GM12892 (cell line): ENCODE results near the gene PDIA6.

Experiments used
- DNase-seq: peaks from one replicate; pipeline ENCODE4 v3.0.0; 2011; ENCODE audit not compliant: insufficient read length
- FAIRE-seq: peaks from 2 replicates; lab custom pipeline; 2011; peaks lifted over from hg19 to GRCh38; lab: Jason Lieb, UNC
- POLR2A ChIP-seq: IDR thresholded peaks from 2 replicates; pipeline ENCODE4 v1.6.1; 2011; ENCODE audit warnings: low read depth, low read length, control low read depth
- POLR2AphosphoS5 ChIP-seq: IDR thresholded peaks from 2 replicates; pipeline ENCODE4 v1.6.1; 2011; ENCODE audit warnings: low read depth, low read length, control low read depth
- TAF1 ChIP-seq: IDR thresholded peaks from 2 replicates; pipeline ENCODE4 v1.6.1; 2011; ENCODE audit warnings: low read depth, mild to moderate bottlenecking, control low read depth, low read length, borderline replicate concordance

The PDIA6 gene

DNA sequence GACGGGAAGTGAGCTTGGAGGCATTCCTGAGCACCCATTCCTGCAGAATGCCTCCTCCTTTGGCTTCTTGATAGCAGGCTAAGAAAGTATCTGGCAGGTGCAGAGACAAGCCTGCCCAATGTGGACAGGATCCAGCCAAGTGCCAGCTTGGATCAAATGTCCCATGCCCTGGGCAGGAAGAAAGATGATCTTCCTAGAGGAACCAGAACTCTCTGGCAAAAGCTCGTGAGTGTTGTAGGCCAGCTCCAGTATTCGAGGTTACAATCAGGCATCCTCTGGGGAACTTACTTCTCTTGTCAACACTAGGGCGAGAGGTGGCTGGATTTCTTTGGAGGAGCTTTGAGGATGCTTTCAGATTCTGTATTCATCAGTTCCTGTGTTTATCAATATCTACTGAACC, 29.9 kb upstream of the PDIA6 start:
- DNase-seq (no peak), FAIRE-seq (no peak)
- TF ChIP-seq POLR2AphosphoS5 = no peak
- no peak for TF ChIP-seq TAF1

DNA sequence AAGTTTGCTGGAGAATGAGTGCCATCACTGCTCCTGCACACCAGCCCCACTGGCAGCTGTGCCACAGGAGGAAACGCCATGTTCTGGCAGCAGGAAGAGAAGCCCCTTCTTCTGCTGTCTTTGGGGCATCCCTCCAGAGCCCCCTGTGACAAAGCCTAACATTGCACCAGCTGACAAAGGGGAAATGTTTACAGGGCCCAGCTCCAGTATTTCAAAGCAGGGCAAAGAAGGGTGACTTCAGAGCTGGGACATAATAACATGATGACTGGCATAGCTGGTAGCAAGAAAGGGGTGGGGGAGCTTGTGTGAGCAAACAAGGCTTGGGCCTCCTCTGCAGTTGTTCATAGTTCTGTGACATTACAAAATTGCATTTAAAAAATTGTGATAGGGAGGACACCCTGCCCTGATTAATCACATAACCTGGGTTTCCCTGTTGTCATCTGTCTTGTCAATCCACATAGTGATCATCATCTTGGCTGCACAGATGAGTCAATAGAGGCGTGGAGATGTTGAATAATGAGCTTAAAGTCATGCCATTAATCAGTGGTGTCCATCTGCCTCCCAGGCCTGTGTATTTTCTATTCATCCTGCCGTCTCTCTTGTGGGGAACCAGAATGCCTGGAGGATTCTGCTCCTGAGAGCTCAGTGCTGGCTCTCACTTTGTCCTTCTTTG, 29.1 kb upstream of the PDIA6 start:
- no peak for TF ChIP-seq POLR2A
- TF ChIP-seq TAF1 = no peak
- TF ChIP-seq POLR2AphosphoS5 = no peak
- DNase-seq (no peak), FAIRE-seq (no peak)

DNA sequence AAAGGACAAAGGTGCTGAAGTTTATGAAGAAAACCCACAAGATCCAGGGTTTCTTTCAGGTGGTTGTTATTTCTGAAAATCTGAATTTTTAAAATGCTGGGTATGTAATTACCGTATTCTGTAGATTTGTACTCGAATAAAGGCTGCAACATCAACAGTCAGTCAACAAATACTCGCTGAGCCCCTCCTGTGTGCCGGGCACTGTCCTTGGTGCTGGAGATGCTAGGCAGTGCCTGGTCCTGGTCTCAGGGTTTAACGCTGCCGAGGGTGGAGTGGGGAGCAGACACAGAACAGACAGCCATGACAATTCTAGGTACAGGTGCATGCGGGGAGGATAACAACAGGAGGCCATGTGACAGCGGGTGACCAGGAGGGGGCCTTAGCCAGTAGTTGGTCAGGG, 27.2 kb upstream of the PDIA6 start:
- DNase-seq (no peak), FAIRE-seq (no peak)

DNA sequence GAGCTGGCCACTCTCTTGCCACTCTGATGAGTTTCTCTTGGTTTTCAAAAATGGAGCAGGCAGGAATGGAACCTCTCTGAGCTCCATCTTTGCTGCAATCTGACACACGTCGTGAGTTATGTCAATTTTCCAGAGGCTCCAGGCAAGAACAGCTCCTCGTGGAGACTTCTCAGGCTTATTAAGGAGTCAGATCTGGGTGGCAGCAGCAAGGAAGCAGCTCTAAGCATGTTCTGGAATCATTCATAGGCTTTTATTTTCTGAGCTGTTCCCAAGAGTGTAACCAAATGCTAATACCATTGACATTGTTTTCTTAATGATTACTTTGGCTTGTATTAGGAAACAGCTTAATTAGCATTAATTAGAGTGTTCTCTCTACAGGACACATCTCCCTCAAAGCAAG, 26.1 kb upstream of the PDIA6 start:
- DNase-seq = no peak
- no peak for FAIRE-seq
- TF ChIP-seq TAF1 (no peak), POLR2A (no peak), POLR2AphosphoS5 (no peak)

More for the DNA sequence above, 27.2 kb upstream of the PDIA6 start:
- TF ChIP-seq POLR2AphosphoS5 (no peak), POLR2A (no peak), TAF1 (no peak)

DNA sequence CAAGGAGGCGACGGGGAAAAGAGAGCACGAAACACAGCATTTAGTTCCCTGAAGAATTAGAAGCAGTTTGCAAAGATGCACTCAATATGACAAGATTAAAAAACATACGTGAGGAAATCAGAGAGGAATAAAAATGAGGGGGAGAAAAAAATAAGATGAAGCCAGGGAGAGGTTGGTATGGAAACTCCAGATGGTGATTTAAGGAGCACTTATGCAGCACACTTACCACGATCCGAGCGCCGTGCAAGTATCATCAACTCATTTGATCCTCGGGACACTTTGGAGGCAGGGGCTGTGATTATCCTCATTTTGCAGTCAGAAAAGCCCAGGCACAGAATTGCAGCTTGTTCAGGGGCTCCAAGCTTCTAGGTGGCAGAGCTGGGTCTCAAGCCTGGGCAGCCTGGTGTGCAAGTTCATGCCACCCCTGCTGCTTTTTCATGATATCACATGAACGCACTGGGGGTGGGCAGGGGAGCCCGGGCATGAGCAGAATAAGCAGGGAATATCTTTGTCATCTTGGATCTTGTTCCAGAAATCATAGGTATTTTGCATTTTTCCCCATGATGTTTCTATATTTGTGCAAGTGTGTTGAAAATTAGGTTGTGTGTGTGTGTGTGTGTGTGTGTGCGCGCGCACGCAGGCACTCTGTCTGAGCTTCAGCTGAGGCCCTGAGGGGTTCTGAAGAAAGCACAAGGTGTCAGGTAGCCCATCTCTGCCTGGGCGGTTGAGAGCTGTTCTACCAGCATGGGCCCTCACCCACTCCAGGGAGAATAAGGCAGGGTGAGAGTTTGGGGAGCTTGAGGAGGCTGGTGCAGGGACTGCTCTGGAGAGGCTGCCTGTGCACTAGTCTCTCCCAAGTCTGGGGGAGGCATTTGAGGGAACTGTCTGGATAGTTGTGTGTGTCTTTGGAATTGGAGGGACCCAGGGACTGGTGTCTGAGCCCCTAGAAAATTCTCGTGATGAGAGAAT, 25.0 kb upstream of the PDIA6 start:
- no peak for DNase-seq
- FAIRE-seq = no peak
- TF ChIP-seq POLR2A = no peak

DNA sequence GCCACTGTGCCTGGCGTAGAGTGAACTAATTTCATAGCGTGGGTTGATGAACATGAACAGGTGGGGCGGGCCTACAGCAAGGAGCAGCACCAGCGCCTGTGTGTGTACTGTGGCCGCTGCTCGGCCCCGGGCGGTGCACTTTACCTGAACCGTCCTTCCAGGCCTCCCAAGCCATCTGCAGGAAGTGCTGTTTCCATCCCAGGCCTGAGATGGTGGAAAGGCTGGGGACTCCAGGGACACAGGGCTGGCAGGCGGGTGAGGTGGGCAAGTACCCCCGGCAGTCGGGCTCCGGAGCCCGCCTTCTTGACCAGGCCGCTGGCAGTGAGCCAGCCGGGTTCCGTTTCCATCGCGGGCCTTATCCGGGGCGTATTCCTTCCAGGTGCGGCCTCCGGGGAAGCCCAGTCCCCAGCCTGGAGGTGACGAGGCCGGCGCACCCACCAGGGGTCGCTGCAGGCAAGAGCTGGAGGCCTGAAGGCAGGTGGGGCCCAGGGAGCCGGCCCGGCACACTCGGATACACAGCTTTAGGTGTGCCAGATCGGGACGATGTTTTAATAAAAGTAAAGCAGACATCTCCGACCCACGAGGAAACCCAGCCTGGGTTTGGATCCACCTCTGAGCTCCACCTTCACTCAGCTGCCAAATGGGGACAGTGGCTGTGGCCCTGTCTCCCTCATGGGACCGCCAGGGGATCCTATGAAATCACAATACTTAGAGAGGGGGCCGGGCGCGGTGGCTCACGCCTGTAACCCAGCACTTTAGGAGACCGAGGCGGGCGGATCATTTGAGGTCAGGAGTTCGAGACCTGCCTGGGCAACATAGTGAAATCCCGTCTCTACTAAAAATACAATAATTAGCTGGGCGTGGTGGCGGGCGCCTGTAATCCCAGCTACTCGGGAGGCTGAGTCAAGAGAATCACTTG, 22.7 kb upstream of the PDIA6 start:
- TF ChIP-seq POLR2A (no peak), POLR2AphosphoS5 (no peak), TAF1 (no peak)
- FAIRE-seq (peak; percentile 60), DNase-seq (peak; percentile 81)

DNA sequence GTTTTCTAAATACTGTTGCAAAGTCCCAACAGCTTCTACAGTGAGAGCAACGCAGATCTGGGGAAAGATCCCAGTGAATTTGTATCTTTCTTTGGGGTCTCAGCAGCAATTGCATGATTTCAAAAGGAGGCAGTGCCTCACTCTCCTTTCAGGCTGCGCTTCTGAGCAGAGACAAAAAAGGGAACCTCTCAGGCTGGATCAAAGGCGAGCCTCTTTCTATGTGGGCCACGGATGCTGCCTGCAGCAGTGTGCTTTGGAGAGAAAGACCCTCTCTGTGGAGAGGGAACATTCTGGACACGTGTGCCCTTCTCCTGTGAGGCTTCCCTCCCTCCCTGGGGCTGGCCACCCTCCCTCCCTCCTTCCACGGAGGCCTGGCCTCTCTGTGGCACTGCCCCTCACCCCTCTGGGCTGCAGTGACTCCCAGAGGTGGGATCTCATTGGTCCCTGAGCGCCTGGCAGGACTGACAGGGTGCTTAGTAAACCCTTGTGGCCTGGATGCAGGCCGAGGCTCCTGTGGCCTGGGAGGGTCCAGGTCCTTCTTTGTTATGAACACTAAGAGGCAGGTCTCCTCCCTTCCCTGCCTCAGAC, 21.6 kb upstream of the PDIA6 start:
- FAIRE-seq (no peak), DNase-seq (no peak)
- TF ChIP-seq TAF1 = no peak
- TF ChIP-seq POLR2A = no peak
- TF ChIP-seq POLR2AphosphoS5 = no peak

DNA sequence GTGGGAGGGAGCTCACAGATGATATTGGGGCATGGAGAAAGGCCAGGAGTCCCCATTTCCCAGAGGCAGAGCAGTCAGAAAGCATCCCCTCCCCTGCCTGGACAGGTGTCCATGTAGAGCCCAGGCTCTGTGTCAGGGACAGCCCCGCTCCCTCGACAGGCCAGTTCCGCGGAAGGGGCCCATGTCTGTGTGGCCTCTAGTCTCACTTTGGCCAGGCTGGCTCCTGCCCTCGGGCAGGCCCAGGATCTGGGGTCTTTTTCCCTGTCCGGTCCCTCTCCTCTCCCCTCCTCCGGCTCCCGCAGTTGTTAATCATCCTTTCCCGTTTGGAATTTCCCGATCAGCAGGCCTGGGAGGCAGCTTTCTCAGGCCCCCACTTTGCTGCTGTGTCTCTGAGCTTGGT, 20.4 kb upstream of the PDIA6 start:
- no peak for DNase-seq
- no peak for TF ChIP-seq TAF1
- no peak for TF ChIP-seq POLR2A
- TF ChIP-seq POLR2AphosphoS5 = no peak
- FAIRE-seq = no peak

DNA sequence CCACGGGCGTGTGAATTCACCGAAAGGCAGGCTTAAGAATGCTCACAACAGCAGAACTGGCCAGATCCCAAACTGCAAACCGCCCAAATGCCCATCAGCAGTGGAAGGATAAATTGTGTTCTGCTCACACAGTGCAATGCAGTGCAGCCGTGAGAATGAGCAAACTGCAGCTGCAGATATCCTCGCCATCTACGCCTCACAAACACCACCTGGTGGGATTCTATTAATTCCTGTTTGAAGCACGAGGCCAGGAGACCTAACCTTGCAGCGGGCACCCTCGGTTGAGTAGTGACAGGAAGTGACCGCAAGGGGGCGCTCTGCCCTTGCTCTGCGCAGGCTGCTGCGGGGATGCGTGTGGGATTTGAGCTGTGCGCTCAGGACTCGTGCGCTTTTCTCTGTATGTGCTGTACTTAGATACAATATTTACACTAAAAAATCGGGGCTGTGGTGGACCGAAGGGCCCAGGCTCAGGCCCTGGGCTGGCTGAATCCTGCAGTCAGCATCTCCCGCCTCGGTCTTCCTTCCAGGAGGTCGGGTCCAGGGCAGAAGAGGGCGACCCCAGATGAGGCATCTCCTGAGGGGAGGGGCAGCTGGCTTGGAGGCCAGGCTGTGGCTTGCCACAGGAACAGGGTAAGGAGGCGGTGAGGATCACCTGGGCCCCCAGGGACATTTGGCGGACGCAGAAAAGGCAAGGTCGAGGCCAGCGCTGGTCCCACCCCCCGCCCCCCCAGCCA, 19.8 kb upstream of the PDIA6 start:
- TF ChIP-seq TAF1 = no peak
- TF ChIP-seq POLR2A = no peak
- TF ChIP-seq POLR2AphosphoS5 = no peak
- FAIRE-seq (peak; percentile 95), DNase-seq (peak; percentile 82)

DNA sequence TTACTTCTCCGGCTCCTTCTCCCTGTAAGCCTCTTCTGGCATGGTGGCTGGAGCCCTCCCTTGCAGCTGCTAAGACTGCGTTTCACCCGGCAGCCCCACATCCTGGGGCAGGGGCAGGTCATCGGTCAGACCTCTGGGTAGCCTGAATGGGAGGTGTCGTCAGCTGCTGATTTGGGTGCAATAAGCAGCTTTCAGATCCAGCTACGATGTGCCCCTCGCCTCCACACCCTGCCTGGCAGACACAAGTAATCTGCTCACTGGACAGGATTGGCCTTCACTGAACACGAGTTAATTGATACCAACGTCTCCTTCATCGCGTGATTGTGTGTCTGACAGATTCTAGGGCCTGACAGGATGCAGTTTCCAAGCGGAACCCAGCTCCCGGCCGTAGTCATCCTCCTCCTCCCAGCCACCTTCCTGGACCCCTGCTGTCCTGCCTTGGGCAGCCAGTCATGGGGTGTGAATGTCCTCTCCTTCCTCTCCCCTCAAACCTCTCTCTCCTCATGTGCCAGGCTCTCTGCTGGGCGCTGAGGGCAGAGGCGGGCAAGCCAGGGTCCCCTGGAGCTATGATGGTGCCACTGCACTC, 18.9 kb upstream of the PDIA6 start:
- FAIRE-seq (no peak), DNase-seq (no peak)
- TF ChIP-seq TAF1 = no peak
- TF ChIP-seq POLR2AphosphoS5 = no peak
- no peak for TF ChIP-seq POLR2A
